ENCODE data around the gene CREBBP.

CREBBP gene

DNA sequence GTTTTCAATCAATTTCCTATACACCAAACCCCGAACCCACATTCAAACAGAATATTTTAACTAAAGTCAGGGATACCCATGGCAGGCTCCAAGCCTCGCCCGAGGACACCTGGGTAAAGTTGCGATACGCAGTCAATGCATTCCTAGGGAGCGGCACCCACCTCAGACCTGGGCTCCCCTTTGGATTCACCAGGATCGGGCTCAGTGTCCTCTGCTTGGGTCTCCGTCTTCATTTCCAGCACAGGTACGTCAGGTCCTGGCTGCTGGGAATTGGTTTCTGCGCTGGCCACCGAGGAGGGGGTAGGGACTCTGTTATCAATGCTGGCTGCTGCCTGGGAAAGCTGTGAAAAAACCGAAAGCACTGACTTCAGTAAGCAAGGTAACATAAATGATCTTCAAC is 111.5 kb downstream of the CREBBP start:
- Mint-ChIP-seq H3K27ac (no peak overlapping the region), H3K9me3 (no peaks in the 10 kb centered on the region), H3K36me3 (ENCODE audit: low read depth) (peaks cover 84% of the 10 kb centered on the region), H3K4me3 (no peak overlapping the region), H3K27me3 (ENCODE audit: low read depth) (no peaks in the 10 kb centered on the region), H3K4me1 (no peaks in the 10 kb centered on the region)
- TF ChIP-seq, protein P1, sequence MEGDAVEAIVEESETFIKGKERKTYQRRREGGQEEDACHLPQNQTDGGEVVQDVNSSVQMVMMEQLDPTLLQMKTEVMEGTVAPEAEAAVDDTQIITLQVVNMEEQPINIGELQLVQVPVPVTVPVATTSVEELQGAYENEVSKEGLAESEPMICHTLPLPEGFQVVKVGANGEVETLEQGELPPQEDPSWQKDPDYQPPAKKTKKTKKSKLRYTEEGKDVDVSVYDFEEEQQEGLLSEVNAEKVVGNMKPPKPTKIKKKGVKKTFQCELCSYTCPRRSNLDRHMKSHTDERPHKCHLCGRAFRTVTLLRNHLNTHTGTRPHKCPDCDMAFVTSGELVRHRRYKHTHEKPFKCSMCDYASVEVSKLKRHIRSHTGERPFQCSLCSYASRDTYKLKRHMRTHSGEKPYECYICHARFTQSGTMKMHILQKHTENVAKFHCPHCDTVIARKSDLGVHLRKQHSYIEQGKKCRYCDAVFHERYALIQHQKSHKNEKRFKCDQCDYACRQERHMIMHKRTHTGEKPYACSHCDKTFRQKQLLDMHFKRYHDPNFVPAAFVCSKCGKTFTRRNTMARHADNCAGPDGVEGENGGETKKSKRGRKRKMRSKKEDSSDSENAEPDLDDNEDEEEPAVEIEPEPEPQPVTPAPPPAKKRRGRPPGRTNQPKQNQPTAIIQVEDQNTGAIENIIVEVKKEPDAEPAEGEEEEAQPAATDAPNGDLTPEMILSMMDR (IDR thresholded peaks at IDR 0.05; ENCODE audit: unreplicated experiment in 3 of 3): no peak

DNA sequence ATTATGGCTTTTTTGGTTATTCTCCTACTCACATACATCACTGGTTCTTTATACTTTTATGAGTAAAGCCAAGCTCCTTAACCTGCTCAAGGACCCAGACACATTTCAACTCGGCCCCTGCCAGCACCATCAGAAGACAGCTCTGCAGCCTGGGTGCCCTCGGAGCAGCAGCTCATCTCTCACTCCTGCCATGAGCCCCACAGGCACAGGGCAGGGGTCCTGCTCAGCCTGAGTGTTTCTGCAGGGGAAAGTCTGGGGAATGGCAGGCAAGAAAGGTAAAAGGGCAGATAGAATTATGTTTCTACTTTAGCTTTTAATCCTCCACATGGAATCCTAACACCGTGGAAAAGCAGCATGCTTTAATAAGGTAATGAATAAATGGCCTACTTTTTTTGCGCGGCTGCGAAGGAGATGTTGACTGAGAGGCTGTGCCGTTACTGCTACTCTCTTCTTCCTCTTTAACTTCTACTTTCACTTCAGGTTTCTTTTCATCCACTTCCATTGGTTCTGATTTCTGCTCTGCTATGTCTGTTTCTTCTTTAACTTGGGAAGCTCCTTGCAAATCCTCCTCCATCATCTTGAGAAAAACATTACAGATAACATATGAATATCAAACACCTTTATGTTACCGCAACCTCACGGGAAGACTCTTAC is 113.1 kb downstream of the CREBBP start:
- Mint-ChIP-seq H3K9me3 (no peaks in the 10 kb centered on the region), H3K27me3 (ENCODE audit: low read depth) (no peaks in the 10 kb centered on the region), H3K4me1 (no peaks in the 10 kb centered on the region), H3K36me3 (ENCODE audit: low read depth) (peaks cover 76% of the 10 kb centered on the region), H3K27ac (no peak overlapping the region), H3K4me3 (no peak overlapping the region)
- TF ChIP-seq, protein P1 (IDR thresholded peaks at IDR 0.05; ENCODE audit: unreplicated experiment in 3 of 3): no peak

DNA sequence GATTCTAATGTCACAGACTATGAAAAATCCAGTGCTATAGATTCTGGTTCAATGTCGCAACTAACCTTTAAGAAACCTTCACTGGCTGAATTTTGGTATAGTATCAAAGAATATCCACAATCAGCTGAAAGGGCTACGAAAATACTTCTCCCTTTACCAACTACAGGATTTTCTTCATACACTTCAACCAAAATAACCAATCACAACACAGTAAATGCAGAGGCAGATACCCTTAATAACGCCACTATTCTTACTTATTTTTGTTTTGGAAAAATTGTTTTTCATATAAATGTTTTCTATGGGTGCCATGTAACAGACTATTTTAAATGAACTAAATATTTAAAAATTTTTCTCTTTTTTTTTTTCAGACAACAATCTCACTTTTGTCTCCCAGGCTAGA is 114.3 kb downstream of the CREBBP start:
- Mint-ChIP-seq H3K27me3 (ENCODE audit: low read depth) (no peaks in the 10 kb centered on the region), H3K4me1 (no peaks in the 10 kb centered on the region), H3K27ac (no peak overlapping the region), H3K9me3 (no peaks in the 10 kb centered on the region), H3K4me3 (no peak overlapping the region), H3K36me3 (ENCODE audit: low read depth) (peaks cover 78% of the 10 kb centered on the region)
- TF ChIP-seq, protein P1 (IDR thresholded peaks at IDR 0.05; ENCODE audit: unreplicated experiment in 3 of 3): no peak

DNA sequence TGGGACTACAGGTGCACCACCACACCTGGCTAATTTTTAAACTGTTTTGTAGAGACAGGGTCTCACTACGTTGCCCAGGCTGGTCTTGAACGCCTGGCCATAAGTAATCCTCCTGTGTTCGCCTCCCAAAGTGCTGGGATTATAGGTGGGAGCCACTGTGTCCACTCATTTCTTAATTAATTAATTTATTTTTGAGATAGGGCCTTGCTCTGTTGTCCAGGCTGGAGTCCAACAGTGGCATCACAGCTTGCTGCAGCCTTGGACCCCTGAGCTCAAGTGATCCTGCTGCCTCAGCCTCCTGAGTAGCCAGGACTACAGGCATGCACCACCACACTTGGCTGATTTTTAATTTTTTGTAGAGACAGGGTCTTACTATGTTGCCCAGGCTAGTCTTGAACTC is 116.1 kb downstream of the CREBBP start:
- H3K27me3 Mint-ChIP-seq (ENCODE audit: low read depth): no peaks in the 10 kb centered on the region
- no peak overlapping the region for H3K4me3 Mint-ChIP-seq
- TF ChIP-seq, protein P1 (IDR thresholded peaks at IDR 0.05; ENCODE audit: unreplicated experiment in 3 of 3): no peak
- no peaks in the 10 kb centered on the region for H3K9me3 Mint-ChIP-seq
- H3K27ac Mint-ChIP-seq: no peak overlapping the region
- H3K4me1 Mint-ChIP-seq: no peaks in the 10 kb centered on the region
- H3K36me3 Mint-ChIP-seq (ENCODE audit: low read depth): peaks cover 65% of the 10 kb centered on the region

DNA sequence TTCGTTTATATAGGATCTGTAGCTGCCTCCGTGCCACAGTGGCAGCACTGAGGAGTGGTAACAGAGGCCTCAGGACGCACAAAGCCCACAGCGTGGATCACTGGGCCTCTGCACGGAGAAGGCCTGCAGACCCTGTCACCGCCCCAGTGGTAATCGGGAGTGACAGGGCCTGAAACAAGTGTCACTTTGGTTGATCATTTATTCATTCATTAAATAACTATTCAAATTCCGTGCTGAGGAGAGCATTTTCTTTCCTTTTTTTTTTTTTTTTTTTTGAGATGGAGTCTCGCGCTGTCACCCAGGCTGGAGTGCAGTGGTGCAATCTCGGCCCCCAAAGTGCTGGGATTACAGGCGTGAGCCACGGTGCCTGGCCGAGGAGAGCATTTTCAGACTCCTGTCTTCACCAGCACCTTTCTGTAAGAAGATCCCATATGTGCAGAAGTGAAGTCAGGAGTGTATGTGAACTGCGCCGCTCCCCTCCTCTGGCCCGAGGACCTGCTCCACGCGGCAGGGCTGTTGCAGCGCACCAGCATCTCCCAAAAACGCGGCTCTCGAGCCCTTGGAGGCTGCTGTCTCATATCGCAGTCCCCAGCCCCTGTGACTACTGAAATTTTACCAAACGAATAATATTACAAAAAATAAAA is 118.3 kb downstream of the CREBBP start:
- H3K27me3 Mint-ChIP-seq (ENCODE audit: low read depth): no peaks in the 10 kb centered on the region
- TF ChIP-seq, protein P1 (IDR thresholded peaks at IDR 0.05; ENCODE audit: unreplicated experiment in 3 of 3): no peak
- H3K27ac Mint-ChIP-seq: no peak overlapping the region
- no peaks in the 10 kb centered on the region for H3K4me1 Mint-ChIP-seq
- H3K9me3 Mint-ChIP-seq: no peaks in the 10 kb centered on the region
- H3K36me3 Mint-ChIP-seq (ENCODE audit: low read depth): peaks cover 67% of the 10 kb centered on the region
- H3K4me3 Mint-ChIP-seq: no peak overlapping the region
